ENCODE results near the gene ONECUT3.

The ONECUT3 gene

GRCh38 chr19:1799695-1800342 is 46.5 kb downstream of the ONECUT3 start:
- DNase-seq: no peak

DNA sequence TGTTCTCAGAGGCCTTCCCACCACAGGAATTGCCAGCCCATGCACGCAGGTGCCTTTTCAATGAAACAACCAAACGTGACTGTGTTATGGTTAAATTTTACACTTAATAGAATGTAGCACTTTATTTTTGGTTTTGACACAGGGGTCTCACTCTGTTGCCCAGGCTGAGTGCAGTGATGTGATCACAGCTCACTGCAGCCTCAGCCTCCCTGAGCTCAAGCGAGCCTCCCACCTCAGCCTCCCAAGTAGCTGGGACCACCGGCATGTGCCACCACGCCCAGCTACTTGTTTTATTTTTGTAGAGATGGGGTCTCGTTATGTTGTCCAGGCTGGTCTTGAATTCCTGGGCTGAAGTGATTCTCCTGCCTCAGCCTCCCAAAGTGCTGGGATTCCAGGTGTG is 51.6 kb downstream of the ONECUT3 start:
- no peak for DNase-seq

- no peak for DNase-seq
These were observed 52.3 kb downstream of the ONECUT3 start for GRCh38 chr19:1805401-1806183.

DNA sequence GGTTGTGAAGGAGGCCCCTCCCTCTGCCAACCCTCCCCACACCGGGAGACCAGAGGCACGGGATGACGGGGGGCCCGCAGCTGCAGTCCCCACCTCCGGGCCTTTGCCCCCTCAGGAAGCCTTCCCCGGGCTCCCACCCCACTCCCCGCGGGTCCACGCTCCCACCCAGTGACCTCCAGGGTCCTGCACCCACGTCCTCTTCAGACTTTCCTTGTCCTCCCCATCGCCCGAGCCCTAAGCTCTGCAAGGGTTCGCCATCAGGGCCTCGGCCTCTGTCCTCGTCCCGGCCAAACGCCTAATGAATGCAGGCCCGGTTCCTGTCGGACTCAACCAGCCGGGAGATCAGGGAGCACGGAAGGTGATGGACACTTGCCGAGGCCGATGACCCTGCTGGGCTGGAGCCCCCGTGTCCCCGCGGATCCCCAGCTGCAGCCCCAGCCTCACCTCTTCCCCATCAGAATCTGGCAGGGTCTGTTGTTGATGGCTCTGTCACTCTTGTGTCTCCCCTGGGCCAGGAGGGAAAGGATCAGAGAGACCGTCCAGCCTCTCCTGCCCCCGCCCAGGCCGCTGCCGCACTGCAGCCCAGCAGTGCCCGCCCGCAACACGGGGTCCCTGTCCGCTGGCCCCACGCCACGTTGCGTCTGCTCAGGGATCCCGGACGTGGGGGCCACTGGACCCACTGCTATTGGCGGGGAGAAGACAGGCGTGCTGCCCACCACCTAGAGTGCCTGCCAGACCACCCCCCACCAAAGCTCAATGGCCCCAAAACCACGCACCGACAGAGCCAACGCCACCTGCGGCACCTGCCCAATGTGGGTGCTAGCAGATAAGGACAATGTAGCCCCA is 53.1 kb downstream of the ONECUT3 start:
- DNase-seq: no peak

GRCh38 chr19:1807030-1807694 is 53.9 kb downstream of the ONECUT3 start:
- no peak for DNase-seq

DNA sequence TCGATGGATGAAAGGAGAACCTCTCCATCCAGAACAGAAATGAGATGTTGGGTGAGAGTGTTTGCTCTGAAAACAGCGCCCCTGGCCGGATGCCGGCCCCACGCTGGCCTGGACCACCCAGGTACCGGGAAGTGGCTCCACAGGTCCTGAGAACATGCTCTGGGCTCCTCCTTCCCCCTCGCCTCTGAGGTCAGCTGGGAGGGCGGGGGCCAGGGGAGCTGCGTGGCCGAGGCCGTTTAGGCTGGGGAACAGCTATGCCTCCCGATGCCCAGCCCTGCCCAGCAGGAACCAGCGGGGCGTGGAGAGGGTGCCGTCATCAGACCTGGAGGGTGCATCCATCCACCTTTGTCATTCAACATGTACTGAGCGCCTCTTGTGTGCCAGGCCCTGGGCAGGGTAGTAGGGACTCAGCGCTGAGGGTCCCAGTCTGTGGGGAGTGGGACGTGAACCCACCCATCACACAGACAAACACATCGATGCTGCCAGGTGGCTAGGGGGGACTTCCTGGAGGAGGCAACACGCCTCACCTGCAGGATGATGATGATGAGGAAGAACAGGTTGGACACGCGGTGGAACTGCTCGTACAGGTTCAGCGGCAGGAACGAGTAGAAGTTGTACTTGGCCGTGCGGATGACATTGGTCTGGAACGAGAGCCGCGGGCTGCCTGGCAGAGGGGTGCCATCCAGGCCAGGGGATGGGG is 54.5 kb downstream of the ONECUT3 start:
- DNase-seq: no peak

GRCh38 chr19:1808395-1808731 is 55.1 kb downstream of the ONECUT3 start:
- no peak for DNase-seq

DNA sequence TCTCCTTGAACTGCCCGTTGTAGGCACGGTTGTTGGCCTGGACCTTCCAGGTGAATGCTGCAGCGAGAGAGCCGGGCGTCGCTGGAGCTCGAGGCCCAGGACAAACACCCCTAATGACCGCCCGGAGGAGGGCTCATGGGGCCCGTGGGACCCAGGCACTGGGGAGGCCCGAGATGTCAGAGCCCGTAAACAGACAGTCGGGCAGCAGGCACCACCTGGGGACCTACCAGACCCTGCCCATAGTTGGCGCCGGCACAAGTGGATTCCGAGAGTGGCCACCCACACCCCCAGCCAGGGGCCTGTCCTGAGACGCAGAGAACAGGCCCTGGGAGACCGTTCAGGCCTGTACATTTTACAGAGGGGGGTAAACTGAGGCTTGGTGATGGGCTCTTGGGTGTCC is 56.4 kb downstream of the ONECUT3 start:
- no peak for DNase-seq

DNA sequence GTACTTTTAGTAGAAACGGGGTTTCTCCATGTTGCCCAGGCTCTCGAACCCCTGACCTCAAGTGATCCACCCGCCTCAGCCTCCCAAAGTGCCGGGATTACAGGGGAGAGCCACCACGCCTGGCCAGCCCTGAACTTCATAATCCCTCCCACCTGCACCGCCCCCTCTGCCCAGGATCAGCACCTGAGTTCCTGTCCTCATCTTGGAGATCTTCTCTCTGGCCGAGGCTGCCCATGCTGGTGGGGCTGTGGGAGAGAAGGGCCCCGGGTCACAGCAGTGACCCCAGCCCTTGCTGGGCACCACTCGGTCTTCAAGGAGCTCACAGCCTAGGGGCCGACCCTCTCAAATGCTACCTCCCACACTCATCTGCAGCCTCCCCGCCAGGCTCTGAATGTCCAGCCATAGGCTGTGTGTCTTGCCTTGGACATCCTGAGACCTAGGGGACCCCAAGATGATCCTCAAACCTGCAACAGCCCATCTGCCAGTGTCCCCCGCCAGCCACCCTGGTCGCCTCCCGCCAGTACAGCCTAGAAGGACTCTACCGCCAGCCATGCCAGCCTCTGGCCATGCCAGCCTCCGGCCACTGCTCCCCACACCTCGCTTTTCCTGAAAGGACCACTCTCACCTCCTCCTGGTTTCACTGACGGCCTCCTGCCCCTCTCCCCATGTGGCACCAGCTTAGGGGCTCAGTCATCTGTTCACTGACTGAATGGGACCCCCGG is 57.3 kb downstream of the ONECUT3 start:
- no peak for DNase-seq

DNA sequence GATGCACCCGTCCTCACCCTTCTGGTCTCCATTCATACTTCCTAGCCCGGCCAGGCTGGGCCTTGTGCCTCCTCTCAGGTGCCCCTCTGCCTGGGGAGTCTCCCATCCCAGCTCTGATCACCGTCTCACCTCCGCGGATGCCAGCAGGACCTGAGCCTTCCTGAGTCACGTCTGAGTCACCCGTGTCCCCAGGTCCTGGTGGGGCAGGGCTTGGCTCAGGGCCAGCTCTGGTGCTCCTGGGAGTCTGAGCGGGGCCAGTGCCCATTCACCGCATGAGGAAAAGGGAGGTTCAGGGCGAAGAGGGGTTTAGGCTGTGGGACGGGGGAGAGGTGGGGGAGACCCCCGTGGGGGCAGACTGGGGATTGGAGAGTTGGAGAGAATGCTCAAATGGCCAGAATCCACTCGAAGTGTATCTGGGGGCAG is 58.2 kb downstream of the ONECUT3 start:
- DNase-seq: no peak

DNA sequence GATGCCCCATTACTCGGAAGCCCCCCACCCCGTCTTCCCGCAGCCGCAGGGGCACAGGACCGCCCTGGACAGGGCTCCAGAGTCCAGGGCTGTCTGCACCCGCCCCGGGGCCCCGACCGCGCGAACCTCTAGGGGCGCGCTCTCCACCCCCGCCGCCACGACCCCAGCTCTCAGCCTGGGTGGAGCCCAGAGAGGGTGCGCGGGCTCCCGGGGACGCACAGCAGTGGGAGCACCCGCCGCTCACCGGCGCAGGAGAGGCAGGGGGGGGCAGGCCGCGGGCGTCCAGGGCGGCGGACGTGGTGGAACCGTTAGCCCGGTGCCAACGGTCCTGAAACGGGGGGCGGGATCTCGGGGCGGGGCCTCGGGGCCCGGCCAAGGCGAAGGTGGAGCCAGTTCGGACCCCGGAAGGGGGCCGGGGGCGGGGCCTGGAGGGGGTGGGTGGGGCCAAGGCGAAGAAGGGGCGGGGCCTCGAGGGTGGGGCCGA is 58.7 kb downstream of the ONECUT3 start, which contains the start of gene ATP8B3:
TSS of gene ATP8B3 (minus strand) at position 335 of the 484 bp plus-strand sequence. CDS start 540 bp downstream, outside the sequence.
- DNase-seq: no peak

DNA sequence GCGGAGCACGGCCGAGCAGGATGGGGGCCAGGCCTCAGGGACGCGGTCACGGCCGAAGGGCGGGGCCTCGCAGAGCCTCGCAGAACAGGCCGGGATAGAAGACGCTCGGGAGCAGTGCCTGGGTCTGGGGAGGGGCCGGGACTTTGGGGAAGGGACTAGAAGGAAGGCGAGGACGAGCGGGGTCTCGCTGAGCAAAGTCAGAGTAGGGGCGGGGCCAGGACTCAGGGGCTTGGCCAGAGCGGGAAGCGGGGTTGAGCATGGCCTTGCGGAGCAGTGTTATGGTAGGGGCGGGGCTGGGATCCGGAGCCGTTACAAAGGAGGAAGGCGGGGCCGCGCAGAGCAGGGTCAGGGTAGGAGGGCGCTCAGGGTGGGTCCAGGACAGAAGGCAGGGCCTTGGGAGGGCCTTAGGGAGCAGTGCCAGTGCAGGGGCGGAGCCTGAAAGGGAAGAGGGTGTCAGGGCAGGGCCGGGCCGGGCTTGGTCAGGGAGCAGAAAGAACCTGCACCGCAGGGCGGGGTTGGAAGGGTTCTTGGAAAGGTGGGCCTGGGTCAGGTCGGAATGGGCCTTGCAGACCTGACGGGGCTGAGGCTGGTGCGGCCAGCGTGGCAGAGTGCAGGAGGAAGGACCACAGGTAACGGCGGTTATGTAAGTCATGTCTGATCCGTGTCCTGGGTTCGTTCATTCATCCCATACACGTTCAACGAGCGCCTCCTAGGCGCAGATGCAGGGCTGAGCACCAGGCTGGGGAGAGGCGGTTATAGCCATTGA is 59.3 kb downstream of the ONECUT3 start:
- DNase-seq: peak; percentile 70

DNA sequence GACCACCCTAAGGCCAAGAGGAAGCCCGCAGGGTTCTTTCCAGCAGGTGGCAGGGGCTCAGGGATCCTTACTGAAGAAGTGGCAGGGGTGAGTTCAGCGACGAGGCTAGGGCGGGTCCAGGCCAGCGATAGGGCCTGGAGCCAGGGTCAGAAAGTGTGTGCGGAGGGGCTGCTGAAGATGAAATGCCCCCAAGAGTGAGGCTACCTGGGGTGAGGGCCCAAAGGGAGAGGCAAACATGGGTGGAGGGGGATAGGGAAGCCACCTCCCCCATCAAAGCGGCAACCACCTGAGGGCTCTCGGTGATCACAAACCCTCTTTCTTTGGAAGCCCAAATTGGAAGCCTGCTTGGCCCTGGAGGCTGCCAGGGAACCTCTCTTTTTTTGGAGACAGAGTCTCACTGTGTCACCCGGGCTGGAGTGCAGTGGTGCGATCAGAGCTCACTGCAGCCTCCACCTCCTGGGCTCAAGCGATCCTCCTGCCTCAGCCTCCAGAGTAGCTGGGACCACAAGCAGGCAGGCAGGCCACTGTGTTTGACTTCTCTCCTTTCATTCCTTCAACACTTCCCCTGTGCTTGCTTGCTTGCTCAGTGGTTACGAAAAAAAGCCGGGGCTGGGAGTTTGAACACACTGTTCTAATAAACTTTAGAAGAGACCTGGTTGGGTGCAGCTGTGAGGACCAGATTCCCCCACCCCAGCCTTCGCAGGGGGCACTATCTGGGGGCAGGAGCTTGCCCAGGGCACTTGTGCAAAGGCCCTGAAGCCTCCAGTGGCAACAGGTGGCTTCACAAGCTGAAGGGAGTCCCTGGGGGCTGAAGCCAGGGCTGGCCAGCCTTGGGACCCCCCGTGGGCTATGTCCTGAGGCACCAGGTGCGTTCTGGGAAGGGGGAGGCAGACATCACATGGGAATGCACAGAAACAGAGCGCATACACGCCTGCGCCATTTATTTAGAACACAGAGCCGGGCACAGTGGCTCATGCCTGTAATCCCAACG is 60.2 kb downstream of the ONECUT3 start:
- DNase-seq: no peak

GRCh38 chr19:1814391-1814790 is 61.1 kb downstream of the ONECUT3 start:
- no peak for DNase-seq

- no peak for DNase-seq
These were observed 61.7 kb downstream of the ONECUT3 start for GRCh38 chr19:1814833-1815604.

- DNase-seq: no peak
These were observed 62.6 kb downstream of the ONECUT3 start for GRCh38 chr19:1815605-1816529.

DNA sequence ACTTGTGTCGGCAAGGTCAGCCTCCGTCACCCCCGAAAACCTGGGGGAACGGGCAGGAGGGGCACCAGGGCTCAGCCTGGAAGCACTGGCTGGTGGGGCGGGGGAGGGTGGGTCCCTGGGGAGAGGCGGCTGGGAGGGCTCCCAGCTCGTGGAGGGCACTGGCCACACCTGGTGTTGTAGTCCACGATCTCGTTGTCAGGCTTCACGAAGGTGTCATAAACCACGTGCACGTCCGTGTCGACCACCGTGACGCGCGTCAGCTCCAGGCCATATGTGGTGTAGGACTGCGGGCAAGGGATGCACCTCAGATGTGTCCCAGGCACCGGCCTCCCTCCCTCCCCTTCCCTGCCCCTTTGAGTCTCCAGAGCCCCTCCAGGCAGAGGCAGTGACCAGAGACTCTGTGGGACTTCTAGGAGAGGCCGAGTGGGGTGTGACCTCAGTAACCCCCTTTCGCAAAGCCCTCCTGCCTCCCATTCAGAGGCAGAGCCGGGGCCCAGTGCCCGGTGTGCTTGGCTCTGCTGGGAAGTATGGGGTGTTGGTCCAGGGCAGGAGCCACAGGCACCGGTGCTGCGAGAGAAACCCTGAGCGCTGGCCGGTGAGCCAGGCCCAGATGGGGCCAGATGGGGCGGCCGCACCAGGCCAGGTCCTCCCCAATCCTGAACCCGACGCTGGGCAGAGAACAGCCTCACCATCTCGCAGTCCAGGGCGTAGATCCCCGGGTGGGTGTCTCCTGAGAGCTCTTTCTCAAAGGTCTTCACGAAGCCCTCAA is 63.4 kb downstream of the ONECUT3 start:
- DNase-seq: no peak
